Neutrophil (primary cell): ENCODE data around the gene RUNX2.

ENCODE experiments used
- H3K27ac ChIP-seq: fragments of 200-600 bp; sonication (generic); 2 replicates; pipeline ENCODE4 v1.5.1; 2016; ENCODE audit warnings: mild to moderate bottlenecking, moderate library complexity
- H3K27me3 ChIP-seq: fragments of 200-600 bp; sonication (generic); 2 replicates; pipeline ENCODE4 v1.6.0; 2016; ENCODE audit warnings: mild to moderate bottlenecking
- H3K36me3 ChIP-seq: fragments of 200-600 bp; sonication (generic); 2 replicates; pipeline ENCODE4 v1.5.1; 2017
- H3K4me1 ChIP-seq, 2 experiments: fragments of 200-600 bp in 1 of 2; sonication (generic) in 1 of 2; 1 replicate in 1 of 2; 2 replicates in 1 of 2; pipeline versions ENCODE4 v1.5.1 to v1.6.1; 2013 to 2016; ENCODE audit warnings: low read depth in 1 of 2, low read length in 1 of 2, mild to moderate bottlenecking in 1 of 2, moderate library complexity in 1 of 2; ENCODE audit not compliant: control insufficient read depth in 1 of 2, insufficient read depth in 1 of 2
- H3K4me3 ChIP-seq, 2 experiments: fragments of 200-600 bp in 1 of 2; sonication (generic) in 1 of 2; 1 replicate in 1 of 2; 2 replicates in 1 of 2; pipeline ENCODE4 v1.5.1; 2013 to 2016; ENCODE audit warnings: low read depth in 1 of 2, low read length in 1 of 2, mild to moderate bottlenecking in 1 of 2, moderate library complexity in 1 of 2
- H3K9me3 ChIP-seq: fragments of 200-600 bp; sonication (generic); 2 replicates; pipeline ENCODE4 v1.5.1; 2016
- TF ChIP-seq, protein P1 (sequence below): fragments of 200-600 bp; sonication (generic); IDR thresholded peaks from 2 replicates; pipeline ENCODE4 v1.5.1; 2016; ENCODE audit warnings: antibody characterized with exemption

The RUNX2 gene

DNA sequence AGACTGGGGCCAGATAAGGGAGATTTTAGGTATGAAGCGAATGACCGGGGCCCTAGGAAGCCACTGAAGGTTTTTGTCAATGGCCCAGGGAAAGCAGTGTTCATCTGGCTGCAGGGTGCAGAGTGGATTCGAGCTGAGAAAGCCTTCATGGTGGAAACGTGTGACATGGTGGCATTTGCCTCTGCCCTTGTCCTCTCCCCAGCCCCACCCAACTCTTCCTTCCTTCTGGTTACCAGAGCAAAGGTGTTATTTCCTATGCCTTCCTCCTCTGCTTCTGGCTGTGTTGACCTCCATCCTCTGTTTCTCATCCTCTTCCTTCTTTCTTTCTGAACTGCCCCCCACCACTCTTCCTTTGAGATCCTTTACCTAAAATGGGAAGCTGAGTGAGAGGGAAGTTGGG lies 244.7 kb downstream of the RUNX2 start:
- peaks cover 11 to 16% of the 10 kb centered on the region in 2 experiments for H3K4me1 ChIP-seq
- H3K4me3 ChIP-seq: no peak overlapping the region
- TF ChIP-seq, protein P1, sequence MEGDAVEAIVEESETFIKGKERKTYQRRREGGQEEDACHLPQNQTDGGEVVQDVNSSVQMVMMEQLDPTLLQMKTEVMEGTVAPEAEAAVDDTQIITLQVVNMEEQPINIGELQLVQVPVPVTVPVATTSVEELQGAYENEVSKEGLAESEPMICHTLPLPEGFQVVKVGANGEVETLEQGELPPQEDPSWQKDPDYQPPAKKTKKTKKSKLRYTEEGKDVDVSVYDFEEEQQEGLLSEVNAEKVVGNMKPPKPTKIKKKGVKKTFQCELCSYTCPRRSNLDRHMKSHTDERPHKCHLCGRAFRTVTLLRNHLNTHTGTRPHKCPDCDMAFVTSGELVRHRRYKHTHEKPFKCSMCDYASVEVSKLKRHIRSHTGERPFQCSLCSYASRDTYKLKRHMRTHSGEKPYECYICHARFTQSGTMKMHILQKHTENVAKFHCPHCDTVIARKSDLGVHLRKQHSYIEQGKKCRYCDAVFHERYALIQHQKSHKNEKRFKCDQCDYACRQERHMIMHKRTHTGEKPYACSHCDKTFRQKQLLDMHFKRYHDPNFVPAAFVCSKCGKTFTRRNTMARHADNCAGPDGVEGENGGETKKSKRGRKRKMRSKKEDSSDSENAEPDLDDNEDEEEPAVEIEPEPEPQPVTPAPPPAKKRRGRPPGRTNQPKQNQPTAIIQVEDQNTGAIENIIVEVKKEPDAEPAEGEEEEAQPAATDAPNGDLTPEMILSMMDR: no peak
- H3K27me3 ChIP-seq: no peaks in the 10 kb centered on the region
- H3K9me3 ChIP-seq: no peaks in the 10 kb centered on the region
- no peaks in the 10 kb centered on the region for H3K36me3 ChIP-seq
- H3K27ac ChIP-seq: no peak overlapping the region

DNA sequence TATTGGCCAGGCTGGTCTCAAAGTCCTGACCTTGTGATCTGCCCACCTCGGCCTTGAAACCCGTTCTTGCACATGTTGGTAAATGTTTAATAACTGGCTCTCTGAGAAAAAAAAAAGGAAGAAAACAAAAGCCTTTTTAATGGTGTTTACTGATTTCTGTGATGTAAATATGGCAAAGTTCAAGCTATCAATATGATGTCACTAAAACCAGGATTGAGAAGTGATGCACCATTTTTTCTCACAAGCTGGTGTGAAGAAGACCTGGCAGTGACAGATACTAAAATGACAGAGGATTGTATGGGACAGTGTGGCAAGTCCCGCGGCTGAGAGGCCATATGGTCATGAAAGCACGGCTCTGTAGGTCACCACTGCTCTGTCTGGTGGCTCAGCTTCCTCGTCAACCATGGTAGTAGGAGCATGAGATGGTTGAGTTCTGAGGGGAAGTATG lies 245.9 kb downstream of the RUNX2 start:
- Histone ChIP-seq H3K9me3 (no peaks in the 10 kb centered on the region), H3K4me1 (peaks cover 11 to 16% of the 10 kb centered on the region in 2 experiments), H3K36me3 (no peaks in the 10 kb centered on the region), H3K27me3 (no peaks in the 10 kb centered on the region), H3K27ac (no peak overlapping the region), H3K4me3 (no peak overlapping the region)
- TF ChIP-seq, protein P1: no peak

DNA sequence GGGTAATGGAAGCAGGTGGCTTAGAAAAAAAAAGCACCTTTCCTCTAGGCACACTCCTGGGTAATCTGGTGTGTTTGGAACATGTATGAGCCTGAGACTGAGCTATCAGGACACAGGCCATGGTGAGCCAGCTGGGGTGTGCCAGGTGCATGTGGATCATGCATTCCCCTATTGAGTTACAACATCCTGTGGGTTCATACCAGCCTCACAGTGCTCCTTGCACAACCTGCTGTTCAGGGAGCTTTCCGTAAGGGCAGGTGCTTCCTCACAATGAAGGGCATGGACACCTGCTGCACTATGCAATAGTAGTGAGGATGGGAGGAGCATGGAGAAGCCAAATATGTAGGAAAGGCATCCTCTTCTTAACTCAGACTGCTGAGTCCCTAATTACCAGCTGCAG lies 246.8 kb downstream of the RUNX2 start:
- TF ChIP-seq, protein P1: no peak
- Histone ChIP-seq H3K4me3 (no peak overlapping the region), H3K9me3 (no peaks in the 10 kb centered on the region), H3K27me3 (no peaks in the 10 kb centered on the region), H3K4me1 (peaks cover 11 to 16% of the 10 kb centered on the region in 2 experiments), H3K27ac (no peak overlapping the region), H3K36me3 (no peaks in the 10 kb centered on the region)

DNA sequence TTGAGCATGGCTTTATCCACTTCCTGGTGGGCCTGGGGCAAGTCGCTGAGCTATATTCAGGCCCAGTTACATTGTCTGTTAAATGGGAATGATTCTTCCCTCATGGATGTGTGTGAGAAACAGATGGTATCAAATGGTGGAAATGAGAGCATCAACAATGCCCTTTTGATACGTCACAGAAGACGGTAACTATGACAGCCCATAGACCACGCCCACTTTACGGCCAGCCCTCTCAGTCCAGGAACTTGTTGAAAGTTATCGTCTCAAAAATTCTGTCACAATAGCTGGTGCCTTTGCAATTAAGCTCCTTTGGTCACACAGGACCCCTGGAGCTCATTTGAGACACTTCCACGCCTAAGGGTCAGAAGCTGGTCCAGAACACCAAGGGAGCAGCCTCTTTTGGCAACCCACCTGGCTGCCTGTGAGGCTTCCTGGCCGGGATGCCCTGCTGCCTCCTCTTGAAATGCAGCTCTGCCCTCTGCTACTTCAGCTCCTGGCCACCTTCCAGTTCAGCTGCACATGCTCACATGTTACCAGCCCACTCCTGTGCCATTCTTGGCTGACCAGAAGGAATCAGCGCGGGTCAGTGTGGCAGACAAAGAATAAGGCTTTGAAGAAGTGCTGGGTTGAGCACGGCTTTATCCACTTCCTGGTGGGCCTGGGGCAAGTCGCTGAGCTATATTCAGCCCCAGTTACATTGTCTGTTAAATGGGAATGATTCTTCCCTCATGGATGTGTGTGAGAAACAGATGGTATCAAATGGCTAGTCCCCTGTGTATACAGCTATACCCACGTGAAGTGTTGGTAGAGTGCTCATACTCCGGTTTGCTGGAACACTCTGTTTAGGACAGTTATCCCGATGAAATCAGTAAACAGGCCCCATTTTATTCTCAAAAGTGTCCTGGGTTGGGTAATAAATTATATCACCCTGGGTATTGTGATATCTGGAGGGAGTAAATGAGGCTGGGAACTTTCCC lies 248.8 kb downstream of the RUNX2 start:
- TF ChIP-seq, protein P1: no peak
- no peaks in the 10 kb centered on the region for H3K9me3 ChIP-seq
- H3K27ac ChIP-seq: no peak overlapping the region
- no peaks in the 10 kb centered on the region for H3K36me3 ChIP-seq
- peaks cover 11 to 16% of the 10 kb centered on the region in 2 experiments for H3K4me1 ChIP-seq
- no peak overlapping the region for H3K4me3 ChIP-seq
- H3K27me3 ChIP-seq: no peaks in the 10 kb centered on the region

DNA sequence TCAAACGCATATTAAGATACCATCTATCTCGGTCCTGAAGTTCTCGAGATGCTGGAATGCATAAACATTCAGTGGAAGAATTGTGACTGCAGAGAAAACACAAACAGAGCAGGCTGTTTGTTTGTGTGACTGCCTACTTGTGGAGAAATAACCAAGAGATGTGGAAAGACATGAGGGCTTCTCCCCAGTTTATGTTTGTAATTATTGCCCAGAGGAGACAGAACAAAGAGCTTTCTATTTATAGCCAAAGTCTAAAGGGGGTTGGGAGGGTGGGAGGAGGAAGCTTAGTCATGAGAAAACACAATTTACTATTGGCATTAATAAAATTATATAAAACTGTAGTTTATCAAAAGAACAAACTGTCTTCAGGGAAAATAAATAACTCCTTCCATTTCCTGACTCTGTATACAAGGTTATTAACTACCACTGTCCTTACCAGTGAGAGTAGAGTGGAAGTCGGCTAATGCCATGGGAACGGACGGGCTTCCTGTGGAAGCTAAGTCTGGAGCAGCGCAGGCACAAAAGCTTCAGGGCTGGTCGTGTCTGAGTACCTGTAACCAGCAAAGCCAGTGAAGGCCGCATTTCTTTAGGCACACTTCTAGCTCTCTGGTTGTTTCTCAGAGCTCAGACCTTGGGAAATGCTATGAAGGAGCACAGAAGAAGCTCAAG lies 249.8 kb downstream of the RUNX2 start:
- Histone ChIP-seq H3K27ac (no peak overlapping the region), H3K27me3 (no peaks in the 10 kb centered on the region), H3K9me3 (no peaks in the 10 kb centered on the region), H3K36me3 (no peaks in the 10 kb centered on the region), H3K4me3 (no peak overlapping the region), H3K4me1 (peaks cover 11 to 16% of the 10 kb centered on the region in 2 experiments)
- TF ChIP-seq, protein P1: no peak
